NCI-H2171 (cell line): Measurements from ENCODE around the gene ALDH3A1.

Source experiments
- DNase-seq: peaks from one replicate; lab custom pipeline; 2025; lab: John Stamatoyannopoulos, UW

Gene ALDH3A1

DNA sequence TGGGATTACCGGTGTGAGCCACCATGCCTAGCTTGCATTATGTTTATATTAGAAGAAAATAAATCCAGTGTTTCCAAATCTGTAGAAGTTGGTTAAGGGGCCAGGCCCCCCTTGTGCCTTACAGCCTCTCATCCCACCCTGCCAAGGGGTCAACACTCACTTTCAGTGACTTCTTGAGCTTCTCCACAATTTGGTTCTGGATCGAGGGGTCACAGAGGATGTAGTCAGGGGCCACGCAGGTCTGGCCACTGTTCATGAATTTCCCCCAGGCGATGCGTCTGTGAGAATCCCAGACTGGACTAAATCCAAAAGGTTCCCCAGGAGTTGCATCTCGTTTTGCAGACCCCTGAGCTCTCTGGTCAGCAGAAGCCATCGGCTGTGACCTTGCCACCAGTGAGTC is 7.2 kb downstream of the ALDH3A1 start:
- DNase-seq = no peak

DNA sequence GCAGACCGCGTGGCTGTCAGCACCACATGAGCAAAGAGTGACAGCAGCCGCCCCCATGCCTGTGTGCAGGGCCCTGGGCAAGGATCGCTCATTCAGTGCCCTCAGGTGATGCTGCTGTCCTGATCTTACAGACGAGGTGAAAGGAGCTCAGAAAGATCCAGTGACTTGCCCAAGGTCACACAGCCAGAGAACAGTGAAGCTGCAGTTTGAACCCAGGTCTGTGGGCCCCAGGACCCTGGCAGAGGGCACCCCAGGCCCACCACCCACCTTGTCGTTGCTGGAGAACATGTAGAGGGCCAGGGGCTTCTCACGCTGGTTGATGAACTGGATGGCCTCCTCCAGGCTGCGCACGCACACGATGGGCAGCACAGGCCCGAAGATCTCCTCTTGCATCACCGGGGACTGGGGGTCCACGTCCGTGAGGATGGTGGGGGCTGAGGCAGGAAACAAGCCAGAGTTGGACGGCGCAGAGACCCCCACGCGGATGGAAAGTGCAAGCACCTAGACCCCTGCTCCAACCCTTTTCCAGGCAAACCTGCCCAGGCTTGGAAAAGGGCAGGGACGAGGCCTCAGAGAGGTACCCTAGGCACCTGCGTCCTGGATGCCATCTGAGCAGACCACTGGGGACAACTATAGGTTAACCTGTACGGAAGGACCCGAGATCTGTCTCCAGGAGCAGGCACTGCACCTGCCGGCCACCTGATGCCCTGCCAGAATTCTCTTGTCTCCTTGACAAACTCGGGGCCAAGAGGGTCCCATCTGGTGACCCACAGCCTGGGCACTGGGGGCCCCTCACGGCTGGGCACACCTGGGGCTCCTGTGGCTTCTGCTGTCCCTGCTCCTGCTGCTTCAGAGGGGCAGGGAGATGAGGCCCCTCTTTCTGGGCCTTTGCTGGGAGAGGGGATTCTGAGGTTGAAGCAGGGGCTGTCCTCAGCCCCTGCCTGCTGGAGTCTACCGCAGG is 8.6 kb downstream of the ALDH3A1 start:
- no peak for DNase-seq

- no peak for DNase-seq
Measured at GRCh38 chr17:19738757-19739156, 9.3 kb downstream of the ALDH3A1 start.

DNA sequence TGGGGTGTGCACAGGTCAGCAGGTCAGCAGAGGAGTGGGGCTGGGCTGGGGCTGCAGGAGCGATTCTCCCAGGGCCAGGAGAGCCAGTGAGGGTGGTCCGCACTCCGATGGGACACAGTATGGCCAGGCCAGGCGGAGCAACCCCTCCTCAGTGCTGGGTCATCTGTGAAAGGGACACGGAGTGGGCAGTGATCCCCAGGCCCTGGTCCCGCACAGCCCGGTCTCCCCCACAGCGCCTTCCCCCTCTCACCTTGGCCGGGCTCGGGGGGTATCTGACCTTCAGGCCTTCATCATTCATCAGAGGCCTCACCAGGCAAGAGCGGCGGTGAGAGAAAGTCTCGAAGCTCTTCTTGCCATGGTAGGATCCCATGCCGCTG is 10.0 kb downstream of the ALDH3A1 start:
- no peak for DNase-seq

DNA sequence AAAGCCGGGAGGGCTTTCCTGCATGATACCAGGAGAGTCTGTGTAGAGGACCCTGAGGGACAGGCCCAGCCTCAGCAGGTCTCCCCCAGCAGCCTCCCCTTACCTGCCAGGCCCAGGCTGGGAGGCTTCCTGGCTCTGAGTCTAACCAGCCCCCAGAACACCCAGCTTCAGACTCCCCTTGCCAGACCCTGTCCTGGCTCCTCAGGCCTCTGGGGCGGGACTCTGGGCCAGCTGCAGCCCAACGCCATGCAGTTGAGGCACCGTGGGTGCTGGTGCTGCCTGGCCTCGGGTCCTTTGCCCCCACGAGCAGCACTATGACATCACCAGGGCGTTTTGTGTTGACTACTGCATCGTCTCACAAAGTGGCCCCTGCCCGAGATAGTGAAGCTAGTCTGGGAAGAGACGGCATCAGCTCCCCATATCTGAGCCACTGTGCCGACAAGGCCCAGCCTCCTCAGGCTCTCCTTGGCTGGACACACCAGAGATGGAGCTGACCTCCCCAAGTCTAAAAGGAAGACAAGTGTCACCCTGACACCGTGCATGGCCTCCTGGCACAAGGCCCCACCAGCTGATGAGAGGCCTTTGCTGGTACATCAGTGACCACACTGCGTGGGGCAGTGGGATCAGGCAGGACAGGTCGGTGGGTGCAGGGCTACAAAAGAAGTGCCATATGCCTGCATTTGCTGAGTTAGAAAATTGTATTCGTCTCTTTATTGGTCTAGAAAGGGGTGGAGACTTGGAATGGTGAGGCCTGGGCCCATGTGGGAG is 10.6 kb downstream of the ALDH3A1 start:
- DNase-seq = no peak

GRCh38 chr17:19736071-19736470 is 12.0 kb downstream of the ALDH3A1 start:
- no peak for DNase-seq

DNA sequence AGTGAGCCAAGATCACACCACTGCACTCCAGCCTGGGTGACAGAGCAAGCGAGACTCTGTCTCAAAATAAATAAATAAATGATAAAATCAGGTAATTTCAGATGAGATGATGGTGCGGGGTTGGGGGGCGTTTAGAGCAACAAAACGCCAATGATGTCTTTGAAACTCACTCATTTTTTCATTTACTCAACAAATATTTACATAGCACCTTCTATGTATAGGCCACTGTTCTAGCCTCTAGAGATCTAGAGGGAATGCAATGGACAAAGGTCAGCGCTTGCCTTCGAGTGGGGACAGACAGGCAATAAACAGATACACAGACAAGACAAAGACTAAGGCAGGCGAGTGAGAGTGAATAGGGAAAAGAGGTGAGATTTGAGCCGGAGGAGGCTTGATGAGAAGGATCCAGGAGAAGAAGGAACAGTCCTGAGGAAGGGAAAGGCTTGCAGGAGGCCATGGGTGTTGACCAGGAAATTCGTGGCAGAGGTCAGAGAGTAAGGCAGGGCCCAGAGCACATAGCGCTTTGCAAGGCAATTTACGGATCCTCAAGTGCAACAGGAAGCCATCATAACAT is 14.1 kb downstream of the ALDH3A1 start:
- no peak for DNase-seq

- no peak for DNase-seq
Measured at GRCh38 chr17:19731626-19732025, 16.5 kb downstream of the ALDH3A1 start.

- DNase-seq = no peak
Measured at GRCh38 chr17:19730843-19731242, 17.3 kb downstream of the ALDH3A1 start.

DNA sequence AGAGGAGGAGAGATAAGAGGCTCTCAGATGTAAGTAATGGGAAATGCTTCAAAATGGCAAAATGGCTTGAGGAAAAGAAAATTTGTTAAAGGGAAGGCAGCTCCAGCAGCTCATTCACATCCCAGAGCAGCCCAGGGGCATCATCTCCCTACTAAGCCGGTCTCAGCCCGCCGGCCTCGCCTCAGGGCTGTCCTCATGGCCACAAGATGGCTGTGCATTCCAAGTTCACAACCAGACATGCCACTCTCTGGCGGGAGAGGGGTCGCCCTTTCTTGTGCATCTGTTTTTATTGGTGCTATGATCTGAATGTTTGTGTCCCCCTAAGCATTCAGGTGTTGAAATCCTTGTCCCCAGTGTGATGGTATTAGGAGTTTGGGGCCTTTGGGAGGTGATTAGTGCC is 18.2 kb downstream of the ALDH3A1 start:
- no peak for DNase-seq

DNA sequence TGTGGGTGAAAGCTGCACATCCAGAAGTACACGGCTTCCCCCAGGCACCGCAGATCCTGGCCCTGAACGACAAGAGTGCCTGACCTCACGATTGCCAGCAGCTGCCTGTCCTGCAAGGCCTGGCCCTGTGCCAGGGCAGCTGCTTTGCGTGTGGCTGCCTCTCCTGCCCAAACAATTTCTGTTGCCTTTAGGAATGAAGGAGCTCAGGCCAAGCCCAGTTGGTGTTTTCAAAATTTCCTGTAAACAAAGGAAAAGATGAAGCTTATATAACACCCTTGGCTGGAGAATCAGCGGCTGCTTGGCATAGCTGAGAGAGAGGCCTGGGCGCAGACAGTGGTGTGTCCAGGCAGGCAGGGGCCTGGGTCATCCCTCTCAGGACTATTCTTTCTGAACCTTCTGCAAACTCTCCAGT is 20.0 kb downstream of the ALDH3A1 start:
- DNase-seq = peak; percentile 29

GRCh38 chr17:19727501-19728078 is 20.5 kb downstream of the ALDH3A1 start:
- no peak for DNase-seq

DNA sequence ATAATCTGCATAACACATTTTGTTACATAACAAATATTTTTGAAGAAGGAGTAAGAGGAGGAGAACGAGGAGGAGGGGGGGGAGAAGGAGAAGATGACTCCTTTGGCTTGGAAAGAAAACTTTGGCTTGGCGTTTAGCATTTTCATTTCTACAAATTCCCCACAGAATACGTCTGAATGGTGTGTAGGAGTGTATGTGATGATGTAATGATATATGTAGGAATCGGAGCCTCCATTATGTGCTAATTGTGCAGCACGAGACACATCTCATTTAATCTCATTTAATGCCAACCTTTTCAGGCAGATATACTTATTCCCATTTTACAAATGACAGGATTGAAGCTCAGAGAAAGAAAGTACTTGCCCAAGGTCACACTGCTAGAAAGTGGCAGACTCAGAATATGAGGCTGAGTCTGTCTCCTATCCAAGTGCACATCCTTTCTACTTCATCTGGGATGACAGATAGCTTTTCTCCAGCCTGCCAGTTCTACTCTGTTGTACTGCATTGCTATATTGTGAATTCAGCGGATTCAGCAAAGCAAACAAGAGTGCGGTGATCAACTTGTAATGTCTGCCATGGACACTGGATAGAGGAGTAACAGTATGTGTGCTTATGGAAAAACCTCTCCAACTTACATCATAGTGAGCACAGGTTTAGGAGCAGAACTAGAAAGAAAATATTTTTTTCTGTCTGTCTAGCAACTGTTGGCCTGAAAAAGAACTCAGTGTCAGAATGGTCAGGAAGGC is 21.3 kb downstream of the ALDH3A1 start:
- DNase-seq = no peak

- DNase-seq = no peak
Measured at GRCh38 chr17:19725486-19725885, 22.6 kb downstream of the ALDH3A1 start.

- no peak for DNase-seq
Measured at GRCh38 chr17:19724501-19725420, 23.3 kb downstream of the ALDH3A1 start.

DNA sequence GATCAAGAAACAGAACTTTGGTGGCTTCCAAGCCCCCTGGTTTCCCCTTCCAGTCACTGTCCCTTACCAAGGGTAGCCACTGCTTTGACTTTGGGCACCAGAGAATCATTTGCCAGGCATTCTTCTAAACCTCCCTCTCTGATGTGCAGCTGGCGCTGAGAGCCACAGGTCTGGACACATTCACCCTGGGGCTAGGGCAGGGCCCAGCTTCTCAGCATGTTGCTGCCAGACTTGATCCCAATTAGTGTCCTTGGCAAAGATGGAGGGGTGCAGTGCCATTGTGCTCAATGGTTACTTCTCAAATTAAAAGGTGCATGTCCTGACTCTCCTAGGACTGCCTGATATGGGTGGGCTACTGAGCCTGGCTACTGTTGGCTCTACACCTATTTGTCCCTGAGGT is 24.1 kb downstream of the ALDH3A1 start:
- DNase-seq = no peak

DNA sequence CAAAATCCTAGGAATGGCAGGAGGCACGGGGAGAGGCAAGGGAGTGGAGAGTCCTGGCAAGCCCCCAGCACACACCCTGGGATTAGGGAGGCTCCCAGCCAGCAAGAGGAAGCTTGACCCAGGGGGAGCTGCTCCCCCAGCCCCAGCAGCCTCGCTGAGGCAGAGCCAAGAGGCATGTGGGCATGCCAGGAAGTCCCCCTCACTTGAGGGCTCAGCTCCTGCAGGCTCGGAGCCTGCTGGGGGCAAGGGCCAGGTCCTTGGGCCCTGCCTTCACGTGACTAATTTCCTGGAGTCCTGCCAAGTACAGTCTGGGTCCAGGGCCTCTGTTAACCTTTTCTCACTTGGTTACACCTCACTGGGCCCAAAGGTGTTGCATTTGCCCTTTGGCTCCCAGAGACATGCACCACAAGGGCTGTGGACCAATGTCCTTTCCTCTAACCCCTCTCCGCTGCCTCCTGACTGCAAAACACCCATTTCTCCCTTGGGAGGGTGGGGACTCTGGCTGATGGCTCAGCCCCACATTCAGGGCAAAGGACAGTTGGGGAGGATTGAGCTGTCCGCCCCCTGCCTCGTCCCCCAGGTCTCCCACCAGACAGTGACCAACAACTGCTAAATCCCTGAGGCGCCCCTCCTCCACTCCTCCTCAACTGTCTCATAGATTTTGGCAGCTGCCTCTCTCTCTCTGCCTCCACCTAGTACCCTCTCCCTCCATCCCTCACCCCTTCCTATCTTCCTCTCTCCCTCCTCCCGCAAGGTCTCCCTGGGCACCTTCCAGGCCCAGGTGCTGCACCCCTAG is 27.3 kb downstream of the ALDH3A1 start:
- no peak for DNase-seq

- DNase-seq = no peak
Measured at GRCh38 chr17:19720210-19720475, 28.0 kb downstream of the ALDH3A1 start.

DNA sequence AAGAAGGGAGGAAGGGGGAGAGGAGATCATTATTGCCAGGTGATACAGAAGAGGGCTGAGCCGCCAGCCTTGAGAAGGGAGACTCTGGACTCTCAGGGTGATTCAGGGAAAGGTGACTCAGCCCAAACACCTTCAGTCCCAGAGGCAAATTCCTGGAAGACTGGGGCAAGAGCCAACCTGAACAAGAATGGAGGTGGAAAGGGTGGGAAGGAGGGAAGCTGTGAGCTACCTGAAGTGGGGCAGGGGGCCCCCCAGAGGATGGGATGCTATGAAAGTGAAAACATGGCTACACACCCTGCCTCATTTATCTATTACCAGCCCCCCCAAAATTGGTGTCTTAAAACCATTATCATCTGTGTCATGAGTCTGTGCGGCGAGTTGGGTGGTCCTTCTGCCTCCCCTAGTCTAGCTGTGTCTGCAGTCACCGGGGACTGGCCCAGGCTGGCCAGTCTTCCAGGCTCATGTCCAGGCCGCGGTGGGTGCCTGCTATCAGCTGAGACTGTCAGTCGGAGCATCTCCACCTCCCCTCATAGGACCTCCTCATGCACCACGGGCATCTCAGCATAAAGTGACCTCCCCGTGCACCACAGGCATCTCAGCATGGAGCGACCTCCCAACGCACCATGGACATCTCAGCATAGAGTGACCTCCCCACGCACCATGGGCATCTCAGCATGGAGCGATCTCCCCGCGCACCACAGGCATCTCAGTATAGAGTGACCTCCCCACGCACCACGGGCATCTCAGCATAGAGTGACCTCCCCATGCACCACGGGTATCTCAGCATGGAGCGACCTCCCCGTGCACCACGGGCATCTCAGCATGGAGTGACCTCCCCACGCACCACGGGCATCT is 28.5 kb downstream of the ALDH3A1 start:
- no peak for DNase-seq
